T-helper 2 cell treated with Interferon-gamma antibody and Interleukin-4, amounts not matched to agents 100 ng/mL and 5 ng/mL, for 36 hours (primary cell): Measurements from ENCODE around the gene DDX1. TPM values are rescaled to one million over a fixed set of nuclear protein-coding genes. Genes with fewer than 3 reads are reported as not detected.
"Not testable (repeated sequence)": the region's sequence is repeated elsewhere in the genome, so short reads cannot be mapped to it uniquely, and the experiment has no call there.

Experiments
- intact Hi-C: fragments of 100-400 bp; cut with micrococcal nuclease; formaldehyde crosslinking; loops from one replicate; pipeline ENCODE4 v1.15.1; 2023
- total RNA-seq: library from RNA; stranded (reverse); gene quantifications from 2 replicates; pipeline ENCODE4 v1.2.3, GENCODE V29; 2022

DDX1 gene
- 71.3 and 73.6 TPM in 2 replicates for total RNA-seq

DNA sequence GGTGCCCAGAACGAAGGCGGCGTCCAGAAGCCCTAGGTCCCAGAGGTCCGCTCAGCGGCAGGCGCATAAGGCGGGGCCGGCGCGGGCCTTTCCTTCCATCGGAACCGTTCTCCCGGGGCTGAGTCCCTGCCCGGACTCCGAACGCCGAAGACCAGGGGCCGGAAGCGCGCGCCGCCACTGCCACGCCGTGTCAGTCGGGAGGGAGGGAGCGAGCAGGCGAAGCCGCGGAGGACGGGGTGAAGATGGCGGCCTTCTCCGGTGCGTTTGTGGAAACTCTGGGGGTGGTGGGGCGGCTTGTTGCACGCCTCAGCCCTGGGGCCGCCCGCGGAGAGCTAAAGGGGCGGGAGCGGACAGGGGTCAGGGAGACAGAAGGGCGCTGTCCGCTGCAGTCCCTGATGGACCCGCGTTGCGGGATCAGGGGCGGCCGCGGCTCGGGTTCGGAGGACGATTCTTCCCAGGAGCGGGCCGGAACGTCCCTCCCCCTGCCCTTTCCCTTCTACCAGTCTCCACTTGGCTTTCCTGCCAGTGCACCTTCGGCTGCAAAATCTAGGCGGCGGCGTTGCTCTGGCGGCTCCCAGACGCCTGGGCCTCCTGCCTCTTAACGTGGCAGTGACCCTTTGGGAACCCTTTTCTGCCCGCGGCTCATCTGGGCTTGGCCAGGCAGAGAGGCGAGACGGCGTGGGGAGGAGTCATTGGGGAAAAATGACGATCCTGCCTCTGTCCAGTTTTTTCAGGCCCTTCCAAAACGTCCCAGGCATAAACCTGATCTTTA lies at the start of gene DDX1:
Gene DDX1, plus strand, starts transcription at position 177 of the 772 bp plus-strand sequence. Its CDS starts 66 bp downstream, at position 243.
- intact Hi-C loops = loop anchor here (1.0 to 2.0 kb wide), 3 partner anchors 31 to 450 kb away; partner anchors contain the start of gene NBAS

DNA sequence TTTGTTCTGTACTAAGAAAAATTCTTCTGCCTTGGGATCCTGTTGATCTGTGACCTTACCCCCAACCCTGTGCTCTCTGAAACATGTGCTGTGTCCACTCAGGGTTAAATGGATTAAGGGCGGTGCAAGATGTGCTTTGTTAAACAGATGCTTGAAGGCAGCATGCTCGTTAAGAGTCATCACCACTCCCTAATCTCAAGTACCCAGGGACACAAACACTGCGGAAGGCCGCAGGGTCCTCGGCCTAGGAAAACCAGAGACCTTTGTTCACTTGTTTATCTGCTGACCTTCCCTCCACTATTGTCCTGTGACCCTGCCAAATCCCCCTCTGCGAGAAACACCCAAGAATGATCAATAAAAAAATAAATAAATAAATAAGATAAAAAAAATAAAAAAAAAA lies 49.4 kb upstream of the DDX1 start:
- intact Hi-C loops = not testable (repeated sequence)

DNA sequence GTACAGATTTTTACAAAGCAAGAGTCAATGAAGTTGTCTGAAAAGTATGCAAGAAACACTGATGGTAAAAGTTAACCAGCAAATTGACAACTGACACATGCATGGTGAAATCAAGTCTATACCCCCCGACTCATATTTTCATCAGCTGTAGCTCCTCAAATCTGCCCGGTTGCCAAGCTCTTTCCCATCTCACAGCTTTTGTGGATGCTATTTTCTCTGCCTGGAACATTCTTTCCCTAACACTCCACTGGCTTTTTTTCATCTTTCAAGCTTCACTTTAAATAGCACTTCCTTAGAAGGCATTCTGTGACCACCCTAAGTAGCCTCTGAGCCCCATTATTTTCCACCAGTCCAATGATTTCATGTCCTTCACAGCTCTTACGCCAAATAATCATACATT lies 48.6 kb upstream of the DDX1 start:
- intact Hi-C loops = no loop called here

DNA sequence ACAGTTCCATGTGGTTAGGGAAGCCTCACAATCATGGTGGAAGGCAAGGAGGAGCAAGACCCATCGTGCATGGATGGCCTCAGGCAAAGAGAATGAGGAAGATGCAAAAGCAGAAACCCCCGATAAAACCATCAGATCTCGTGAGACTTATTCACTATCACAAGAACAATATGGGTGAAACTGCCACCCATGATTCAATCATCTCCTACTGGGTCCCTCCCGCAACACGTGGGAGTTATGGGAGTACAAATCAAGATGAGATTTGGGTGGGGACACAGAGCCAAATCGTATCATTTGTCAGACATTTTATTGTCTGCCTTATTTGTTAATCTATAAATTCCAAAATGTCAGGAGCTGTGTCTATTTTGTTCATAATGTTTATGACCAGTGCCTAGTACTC lies 48.1 kb upstream of the DDX1 start:
- intact Hi-C loops = no loop called here

DNA sequence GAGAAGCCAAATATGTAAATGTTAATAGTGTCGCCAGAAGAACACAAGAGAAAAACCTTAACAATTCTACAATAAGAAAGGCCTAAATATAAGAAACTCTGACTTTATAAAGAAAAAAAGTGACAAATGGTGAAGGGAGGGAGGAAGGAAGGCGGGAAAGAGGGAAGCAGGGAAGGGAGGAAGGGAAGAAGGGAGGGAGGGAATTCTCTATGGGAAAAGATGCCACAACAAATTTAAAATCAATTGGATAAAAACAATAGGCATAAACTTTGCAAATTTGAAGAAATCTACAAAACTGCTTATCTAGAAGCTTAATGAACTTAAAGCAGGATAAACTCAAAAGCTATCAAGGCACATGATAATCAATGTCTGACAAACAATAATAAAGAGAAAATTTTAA lies 47.4 kb upstream of the DDX1 start:
- intact Hi-C loops = no loop called here

DNA sequence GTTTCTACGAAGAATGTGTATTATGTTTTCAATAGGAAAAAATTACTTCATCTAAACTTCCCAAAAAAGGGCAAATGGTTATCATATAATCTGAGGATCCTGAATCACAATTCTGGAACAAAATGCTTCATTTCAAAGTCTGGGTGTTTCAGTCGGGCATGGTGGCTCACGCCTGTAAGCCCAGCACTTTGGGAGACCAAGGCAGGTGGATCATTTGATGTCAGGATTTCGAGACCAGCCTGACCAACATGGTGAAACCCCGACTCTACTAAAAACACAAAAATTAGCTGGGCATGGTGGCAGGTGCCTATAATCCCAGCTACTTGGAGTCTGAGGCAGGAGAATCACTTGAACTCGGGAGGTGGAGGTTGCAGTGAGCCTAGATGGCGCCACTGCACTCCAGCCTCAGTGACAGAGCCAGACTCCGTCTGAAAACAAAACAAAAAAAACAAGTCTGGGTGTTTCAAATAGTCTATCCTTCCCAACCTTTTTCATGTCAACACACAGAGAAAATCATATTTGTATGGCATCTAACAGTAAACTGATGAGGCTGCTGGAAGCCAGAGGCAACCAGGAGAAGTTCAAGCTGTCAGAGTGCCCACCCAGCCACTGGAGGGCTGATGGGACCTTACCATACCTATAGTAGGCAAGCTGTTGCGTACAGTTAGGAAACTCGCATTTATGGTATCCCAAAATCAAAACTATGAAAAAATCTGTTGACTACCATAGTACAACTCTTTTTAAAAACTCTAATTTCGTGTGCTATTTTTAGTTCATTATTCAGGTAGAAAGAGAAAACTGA lies 45.2 kb upstream of the DDX1 start:
- intact Hi-C loops = no loop called here

DNA sequence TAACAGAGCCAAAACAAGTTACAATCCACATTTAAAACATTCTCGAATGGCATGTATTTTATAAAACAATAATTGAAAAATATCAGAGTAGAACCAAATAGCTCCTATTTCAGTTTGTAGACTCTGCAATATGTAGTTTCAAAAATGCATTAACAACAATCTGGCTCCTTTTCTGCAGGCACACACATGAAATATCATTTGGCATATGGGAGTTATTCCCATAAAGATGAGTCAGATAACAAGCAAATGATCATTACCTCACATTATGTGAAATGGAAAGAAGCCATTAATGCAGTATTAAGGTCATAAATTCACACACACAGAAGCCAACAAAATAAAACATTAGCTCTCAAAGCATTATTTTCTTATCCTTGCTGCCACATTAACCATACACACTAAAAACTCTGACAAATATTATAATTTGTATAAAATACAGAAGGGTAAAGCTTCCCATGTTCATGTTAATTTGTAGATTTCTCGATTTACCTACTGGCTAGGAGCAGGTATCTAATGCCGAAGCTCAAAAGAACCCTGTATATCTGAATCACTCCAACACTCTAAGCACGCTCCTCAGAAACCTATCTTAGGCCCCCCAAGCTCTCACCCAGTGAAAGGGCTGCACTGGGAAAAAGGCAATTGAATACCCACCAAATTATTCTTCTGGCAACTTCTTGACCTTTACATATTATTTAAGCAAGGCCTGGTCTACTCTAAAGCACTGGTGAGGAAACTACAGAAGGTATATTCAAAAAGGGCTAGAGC lies 44.4 kb upstream of the DDX1 start:
- intact Hi-C loops = no loop called here

DNA sequence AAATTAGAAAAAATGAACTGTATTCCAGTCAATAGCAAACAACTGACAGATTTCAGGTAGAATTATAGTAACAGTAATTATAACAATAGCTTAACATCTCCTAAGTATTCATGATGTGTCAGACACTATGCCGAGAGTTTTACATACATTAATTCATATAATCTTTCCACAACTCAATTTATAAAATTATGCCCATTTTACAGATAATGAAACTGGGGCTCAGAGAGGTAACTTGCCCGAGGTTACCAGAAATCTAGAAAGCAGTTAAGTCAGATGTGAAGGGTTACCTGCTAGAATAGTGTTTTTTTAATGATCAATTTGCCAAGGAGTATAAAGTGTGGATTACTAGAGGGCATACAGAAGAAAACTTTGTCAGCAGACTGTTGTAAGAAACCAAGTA lies 42.7 kb upstream of the DDX1 start:
- intact Hi-C loops = no loop called here

DNA sequence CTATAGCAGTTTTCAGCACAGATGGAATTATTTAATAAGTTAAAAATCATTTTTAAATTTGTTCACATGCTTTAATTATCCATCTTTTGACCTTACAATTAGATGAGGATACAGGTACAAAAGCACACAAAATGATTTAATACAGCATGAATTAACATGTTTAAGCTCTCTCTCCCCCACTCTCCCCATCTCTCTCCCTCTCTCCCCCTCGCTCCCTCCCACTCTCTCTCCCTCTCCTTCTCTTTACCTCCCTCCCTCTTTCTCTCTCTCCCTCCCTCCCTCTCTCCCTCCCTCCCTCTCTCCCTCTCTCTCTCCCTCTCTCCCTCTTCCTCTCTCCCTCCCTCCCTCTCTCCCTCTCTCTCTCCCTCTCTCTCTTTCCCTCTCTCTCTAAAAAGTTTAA lies 38.1 kb upstream of the DDX1 start:
- intact Hi-C loops = no loop called here

DNA sequence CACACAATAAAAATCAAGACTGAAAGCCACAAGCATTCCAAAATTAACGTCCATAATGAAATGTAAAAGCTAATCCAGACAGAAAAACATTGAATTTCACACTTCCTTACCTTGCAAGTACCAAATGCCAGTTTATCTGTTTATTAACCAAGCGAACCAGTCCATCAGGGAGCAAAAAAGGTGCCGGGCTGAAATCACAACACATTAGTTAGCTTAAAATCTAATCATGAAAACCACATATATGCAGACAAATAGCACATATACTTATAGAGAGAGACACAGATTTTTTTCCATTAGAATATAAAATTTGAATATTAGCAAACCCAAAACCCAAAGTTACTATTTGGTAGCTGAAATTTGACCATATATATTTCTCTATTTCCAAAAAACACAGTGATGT lies 37.7 kb upstream of the DDX1 start:
- intact Hi-C loops = no loop called here

DNA sequence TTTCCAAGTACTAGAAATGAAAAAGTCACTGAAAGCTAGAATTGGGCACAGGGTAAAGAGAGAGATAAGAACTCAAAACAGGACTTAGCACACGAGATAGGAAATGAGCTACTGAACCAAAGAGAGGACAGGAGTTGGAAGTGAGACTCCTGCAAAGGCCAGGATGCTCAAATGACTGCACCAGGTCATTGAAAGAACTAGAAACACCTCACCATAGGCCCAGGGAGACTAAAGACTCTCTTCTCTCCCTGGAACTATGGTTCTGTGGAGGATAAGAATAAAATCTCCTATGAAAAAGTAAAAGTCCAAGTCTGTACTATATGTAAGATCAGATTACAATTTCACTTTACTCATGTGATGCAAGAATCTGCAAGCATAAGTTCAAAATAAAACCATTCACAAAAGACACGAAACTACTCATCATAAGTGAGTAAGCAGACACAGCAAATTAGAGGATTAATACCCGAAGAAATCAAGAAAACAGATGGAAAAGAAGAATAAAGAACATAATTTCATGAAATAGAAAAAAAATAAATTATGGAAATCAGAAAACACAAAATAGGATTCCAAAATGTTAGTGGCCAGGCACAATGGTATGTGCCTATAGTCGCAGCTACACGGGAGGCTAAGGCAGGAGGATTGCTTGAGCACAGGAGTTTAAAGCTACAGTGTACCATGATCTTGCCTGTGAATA lies 37.0 kb upstream of the DDX1 start:
- intact Hi-C loops = no loop called here

DNA sequence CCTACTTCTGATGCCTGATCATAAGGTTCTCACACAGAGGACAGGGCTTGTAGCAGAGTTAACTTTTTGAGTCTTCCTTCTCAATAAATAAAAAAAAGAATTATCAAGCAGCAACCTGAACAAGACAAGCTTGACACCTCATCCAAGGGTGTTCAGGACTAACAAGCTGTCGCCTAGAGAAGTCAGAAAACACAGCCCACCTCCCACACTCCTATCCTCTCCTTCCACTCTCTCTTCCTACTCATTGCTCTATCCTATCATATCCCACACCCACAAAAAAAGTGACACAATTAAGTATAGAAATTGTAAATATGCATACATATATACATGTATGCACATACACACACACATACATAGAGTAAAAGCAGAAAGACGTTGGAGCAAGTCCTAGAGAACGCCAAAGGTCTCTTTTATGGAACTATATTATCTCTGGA lies 35.9 kb upstream of the DDX1 start:
- intact Hi-C loops = no loop called here

DNA sequence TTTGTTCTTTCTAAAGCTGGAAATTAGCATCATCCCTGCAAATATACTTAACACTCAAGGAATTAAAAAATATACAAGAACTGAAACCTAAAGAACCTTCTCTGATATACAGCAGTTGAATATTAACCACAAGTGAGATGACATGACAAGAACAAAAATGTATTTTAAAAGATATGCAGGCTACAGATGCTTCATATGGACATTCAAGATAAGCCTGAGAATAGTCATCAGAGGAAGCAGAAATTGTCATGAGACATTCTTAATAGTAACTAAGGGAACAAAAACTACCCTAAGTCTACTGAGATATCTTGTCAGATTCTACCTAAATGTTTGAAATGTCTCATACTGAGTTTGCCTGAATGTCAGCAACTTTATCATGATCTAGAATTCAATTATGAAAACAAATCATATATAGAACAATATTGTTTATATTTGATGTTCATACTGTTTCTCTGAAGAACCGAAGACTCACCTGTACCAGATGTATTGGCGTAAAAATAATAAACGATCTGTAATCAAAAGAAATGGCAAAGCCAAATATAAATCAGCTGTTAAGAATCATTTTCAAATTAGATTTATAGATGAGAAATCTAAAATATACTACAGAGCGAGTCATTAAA lies 35.2 kb upstream of the DDX1 start:
- intact Hi-C loops = no loop called here

DNA sequence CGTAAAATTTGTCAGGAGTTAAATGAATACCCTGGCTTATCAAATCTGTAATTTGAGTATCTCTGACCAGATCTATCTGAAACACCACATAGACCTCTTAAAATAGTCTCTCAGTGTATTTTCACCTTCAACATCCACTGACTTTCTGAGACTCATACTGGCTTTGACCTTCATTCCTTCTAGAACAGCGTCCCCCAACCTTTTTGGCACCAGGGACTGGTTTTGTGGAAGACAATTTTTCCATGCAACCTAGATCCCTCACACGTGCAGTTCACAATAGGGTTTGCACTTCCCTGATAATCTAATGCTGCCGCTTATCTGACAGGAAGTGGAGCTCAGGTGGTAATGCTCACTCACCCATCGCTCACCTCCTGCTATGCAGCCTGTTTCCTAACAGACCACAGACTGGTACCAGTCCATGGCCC lies 33.8 kb upstream of the DDX1 start:
- intact Hi-C loops = no loop called here

DNA sequence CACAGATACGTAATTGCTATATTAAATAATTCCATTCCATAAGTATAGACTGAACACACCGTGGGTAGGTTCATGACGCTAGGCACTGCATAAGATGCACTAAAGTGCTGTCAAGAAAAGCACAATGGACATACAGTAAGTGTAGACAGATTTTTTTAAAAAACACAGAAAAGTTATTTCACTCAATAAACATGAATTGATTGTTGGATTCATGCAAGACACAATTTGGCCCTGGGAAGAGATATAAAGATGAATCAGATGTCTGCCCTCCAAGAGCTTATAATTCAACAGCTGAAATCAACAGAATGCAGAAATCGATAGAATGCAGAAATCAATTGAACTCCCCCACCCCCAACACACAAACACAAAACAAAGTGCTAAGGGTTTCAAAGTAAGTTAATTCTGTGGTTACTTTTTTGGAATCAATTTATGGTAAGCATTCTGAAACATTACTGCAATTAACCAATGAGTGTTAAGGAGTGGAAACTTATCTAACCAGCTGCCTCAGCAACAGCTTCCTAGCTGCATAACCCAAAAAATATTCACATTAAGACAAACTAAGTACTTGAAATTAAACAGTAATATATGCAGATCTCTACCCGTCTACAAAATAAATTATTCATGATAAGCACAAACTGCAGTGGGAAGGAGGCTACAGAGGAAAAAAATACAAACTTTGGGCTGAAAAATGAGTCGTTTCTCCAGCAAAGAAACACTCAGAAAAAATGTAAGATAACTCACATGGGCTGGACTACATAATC lies 32.1 kb upstream of the DDX1 start:
- intact Hi-C loops = loop anchor here (5.0 kb wide), 2 partner anchors 172 to 247 kb away; no protein-coding TSS in a partner anchor

DNA sequence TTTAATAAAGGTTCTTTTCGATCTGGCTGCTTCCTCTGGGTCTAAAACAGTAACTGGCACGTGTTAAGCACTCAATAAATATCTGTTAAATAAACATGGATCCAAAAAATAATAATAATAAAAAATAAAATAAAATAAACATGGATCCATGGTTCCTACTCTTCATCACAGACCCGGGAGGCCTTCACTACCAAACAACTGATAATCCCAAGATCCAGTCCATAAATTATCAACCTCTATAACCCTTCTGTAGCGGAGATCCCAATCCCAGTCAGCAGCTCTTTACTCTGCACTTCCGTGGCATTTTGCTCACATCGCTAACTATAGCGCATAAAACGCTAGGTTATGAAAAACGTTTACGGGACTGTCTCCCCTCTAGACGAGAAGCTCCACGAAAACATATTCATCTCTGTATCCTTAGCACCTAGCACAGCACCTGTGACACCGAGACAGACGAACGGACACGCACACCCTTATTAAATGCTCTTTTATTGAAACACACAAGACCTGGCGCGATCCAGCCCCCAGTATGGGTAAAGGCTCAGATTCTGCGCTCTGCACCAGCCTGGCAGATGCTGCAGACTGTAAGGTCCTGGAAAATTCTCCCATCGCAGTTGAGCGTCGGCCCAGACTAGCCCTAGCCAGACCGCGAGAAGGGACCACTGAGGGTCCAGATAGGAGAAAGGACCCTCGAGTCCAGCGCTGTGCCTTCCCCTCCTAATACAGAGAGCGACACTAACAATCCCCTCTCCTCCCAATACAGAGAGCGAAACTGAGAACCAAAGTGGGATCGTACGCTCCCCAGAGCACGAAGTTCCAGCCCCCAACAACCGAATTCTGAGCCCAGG lies 31.3 kb upstream of the DDX1 start:
- intact Hi-C loops = loop anchor here (5.0 kb wide), 2 partner anchors 173 to 248 kb away; no protein-coding TSS in a partner anchor

DNA sequence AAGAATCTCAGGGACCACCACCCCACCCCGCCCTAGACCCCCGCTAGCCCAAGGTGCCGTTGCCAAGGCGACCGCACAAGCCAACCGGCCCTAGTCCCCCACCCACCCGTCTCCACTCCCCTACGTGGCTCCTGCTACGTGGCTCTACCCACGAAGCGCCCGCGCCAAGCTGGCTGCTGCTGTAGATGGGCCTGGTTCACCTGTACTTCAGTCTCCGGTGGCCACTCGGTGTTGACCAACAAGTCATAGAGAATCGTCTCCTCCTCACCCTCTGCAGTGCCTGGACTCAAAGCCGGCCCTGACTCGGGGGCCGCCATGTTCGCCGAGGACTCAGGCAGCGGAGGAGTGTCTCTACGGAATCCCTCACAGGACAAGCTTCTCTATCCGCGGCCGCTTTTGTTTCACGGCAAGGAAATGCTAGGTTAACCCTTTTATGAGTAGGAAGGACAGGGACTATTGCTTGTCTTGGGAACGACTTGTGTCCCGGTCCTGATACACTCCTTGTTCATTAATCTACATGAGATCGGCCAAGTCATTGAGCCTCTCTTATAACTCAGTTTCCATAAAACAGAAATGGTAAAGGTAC lies 30.6 kb upstream of the DDX1 start, which contains the start of gene NBAS:
Gene NBAS, minus strand, starts transcription at position 347 of the 586 bp plus-strand sequence. Its CDS starts 30 bp downstream, at position 317.
- intact Hi-C loops = loop anchor here (1.0 to 5.0 kb wide), 5 partner anchors 30 to 419 kb away; partner anchors contain the start of gene DDX1
